K562 (cell line): Measurements from ENCODE around the gene C4orf50. TPM values are rescaled to one million over a fixed set of nuclear protein-coding genes. Genes with fewer than 3 reads are reported as not detected.

Source experiments
- ATAC-seq: fragments of 200-7000 bp; cut with Tn5 transposase; 3 replicates; pipeline ENCODE4 v1.9.1; 2020; ENCODE audit warnings: moderate library complexity
- BruUV-seq: library from RNA; stranded (reverse); fragments of 400-500 nt; replicated peaks from 2 replicates; lab custom pipeline; 2021; lab: Mats Ljungman, UMichigan
- CTCF ChIA-PET: fragments of 300-600 bp; formaldehyde crosslinking; extraction: SDS; loops from one replicate; lab custom pipeline; 2021; ENCODE audit warnings: low intra/inter-chr PET ratio; lab: Yijun Ruan, JAX
- POLR2A ChIA-PET: fragments of 300-600, 350-650 bp; sonication (Branson Sonifier 250); formaldehyde crosslinking; extraction: SDS; loops from one replicate; lab custom pipeline; 2021; ENCODE audit warnings: antibody characterized with exemption, inconsistent platforms; lab: Yijun Ruan, JAX
- DNase-seq, 4 experiments: peaks; one replicate each; pipeline versions ENCODE4 v3.0.0 to v3.0.0-alpha.2; 2011 to 2018; ENCODE audit warnings: low spot score in 3 of 4, mixed read lengths in 3 of 4; ENCODE audit errors: extremely low read depth in 1 of 4
- FAIRE-seq: peaks from 2 replicates; lab custom pipeline; 2011; peaks lifted over from hg19 to GRCh38; lab: Jason Lieb, UNC
- H2AFZ ChIP-seq: 2 replicates; pipeline ENCODE4 v1.6.0; 2011; ENCODE audit warnings: low read depth, low read length, control low read depth, inconsistent platforms
- H3K27ac ChIP-seq: fragments of 200-600 bp; 3 replicates; pipeline ENCODE4 v1.8.0; 2011; ENCODE audit warnings: low read depth, mild to moderate bottlenecking, control low read depth, inconsistent platforms, low read length, moderate library complexity, mixed read lengths; ENCODE audit errors: extremely low read depth
- H3K27me3 ChIP-seq, 2 experiments: fragments of 300-600 bp in 1 of 2; 2 replicates in 1 of 2; 3 replicates in 1 of 2; pipeline versions ENCODE4 v1.6.0 to v1.8.0; 2011; ENCODE audit warnings: inconsistent platforms in 2 of 2, low read length in 2 of 2, mild to moderate bottlenecking in 1 of 2, mixed read lengths in 1 of 2, moderate library complexity in 1 of 2; ENCODE audit not compliant: control insufficient read depth in 2 of 2, insufficient read depth in 2 of 2
- H3K36me3 ChIP-seq: fragments of 300-600 bp; 3 replicates; pipeline ENCODE4 v1.8.0; 2011; ENCODE audit warnings: mild to moderate bottlenecking, low read length, inconsistent platforms; ENCODE audit not compliant: control insufficient read depth, insufficient read depth
- H3K4me1 ChIP-seq, 2 experiments: fragments of 200-600 bp in 1 of 2; replicated peaks in 1 of 2; 2 replicates in 1 of 2; 3 replicates in 1 of 2; pipeline versions ENCODE4 v1.5.1 to v1.8.0; 2011; ENCODE audit warnings: inconsistent platforms in 2 of 2, low read length in 2 of 2, mild to moderate bottlenecking in 1 of 2, mixed read lengths in 1 of 2, moderate library complexity in 1 of 2; ENCODE audit not compliant: control insufficient read depth in 2 of 2, insufficient read depth in 2 of 2
- H3K4me2 ChIP-seq: 2 replicates; pipeline ENCODE4 v1.6.1; 2011; ENCODE audit warnings: low read length, control low read depth, inconsistent platforms, mixed read lengths; ENCODE audit not compliant: insufficient read depth
- H3K4me3 ChIP-seq: fragments of 200-600 bp; sonication (generic), shearing (Covaris generic); 2 replicates; pipeline ENCODE4 v1.5.1; 2016; ENCODE audit warnings: control low read depth, inconsistent platforms
- H3K79me2 ChIP-seq: fragments of 200-600 bp; 3 replicates; pipeline ENCODE4 v1.8.0; 2011; ENCODE audit warnings: low read length, inconsistent platforms; ENCODE audit not compliant: control insufficient read depth, insufficient read depth
- H3K9ac ChIP-seq, 2 experiments: 2 replicates each; pipeline versions ENCODE4 v1.6.0 to v1.6.1; 2011; ENCODE audit warnings: low read depth in 2 of 2, low read length in 2 of 2, control low read depth in 1 of 2, inconsistent platforms in 1 of 2, mild to moderate bottlenecking in 1 of 2, mixed read lengths in 1 of 2; ENCODE audit not compliant: insufficient read depth in 1 of 2
- H3K9me1 ChIP-seq: one replicate; pipeline ENCODE4 v1.6.0; 2011; ENCODE audit warnings: inconsistent platforms, mild to moderate bottlenecking, low read length, moderate library complexity; ENCODE audit not compliant: control insufficient read depth, insufficient read depth
- H3K9me3 ChIP-seq: replicated peaks from 2 replicates; pipeline ENCODE4 v1.5.1; 2011; ENCODE audit warnings: low read depth, low read length, inconsistent platforms; ENCODE audit not compliant: control insufficient read depth, insufficient read depth
- H4K20me1 ChIP-seq: replicated peaks from 2 replicates; pipeline ENCODE4 v1.6.1; 2011; ENCODE audit warnings: low read length, inconsistent platforms, mixed read lengths; ENCODE audit not compliant: control insufficient read depth, insufficient read depth
- EZH2 ChIP-seq: IDR thresholded peaks from 2 replicates; pipeline ENCODE4 v1.6.1; 2012; ENCODE audit warnings: low read depth, mild to moderate bottlenecking, inconsistent platforms, low read length, borderline replicate concordance
- HCFC1 ChIP-seq: IDR thresholded peaks from 2 replicates; pipeline ENCODE4 v1.6.1; 2012; ENCODE audit warnings: low read depth, low read length, improper control_type of control experiment
- KLF16 ChIP-seq: IDR thresholded peaks from 2 replicates; pipeline ENCODE4 v1.6.1; 2016; ENCODE audit warnings: antibody characterized with exemption
- L3MBTL2 ChIP-seq: fragments of 450-650 bp; IDR thresholded peaks from 2 replicates; pipeline ENCODE4 v1.6.1; 2016; ENCODE audit warnings: mild to moderate bottlenecking, moderate library complexity
- MBD2 ChIP-seq: sonication (generic); IDR thresholded peaks from 2 replicates; pipeline ENCODE4 v1.6.1; 2016; ENCODE audit warnings: low read depth, borderline replicate concordance
- MXI1 ChIP-seq: IDR thresholded peaks from 2 replicates; pipeline ENCODE4 v1.6.1; 2011; ENCODE audit warnings: low read depth, mild to moderate bottlenecking, improper control_type of control experiment, low read length
- TAF7 ChIP-seq: fragments of 450-650 bp; IDR thresholded peaks from 2 replicates; pipeline ENCODE4 v1.6.1; 2016; ENCODE audit warnings: missing genetic modification characterization, missing compliant biosample characterization
- ZKSCAN3 ChIP-seq: fragments of 250-450 bp; sonication (Bioruptor Pico); IDR thresholded peaks from 2 replicates; pipeline ENCODE4 v1.4.0; 2020
- WGBS: fragments of 100-300 bp; shearing (Covaris generic); methylation state at CpG from one replicate; pipeline ENCODE4 v1.1.6; 2016; ENCODE audit warnings: low coverage, mixed read lengths; ENCODE audit not compliant: insufficient coverage; ENCODE audit errors: missing lambda C conversion rate; 5-methylcytosine and 5-hydroxymethylcytosine counted together
- in situ Hi-C: fragments of 300-500 bp; cut with MboI; formaldehyde crosslinking; loops from 4 replicates; pipeline ENCODE4 v1.15.0; 2018; ENCODE audit warnings: inconsistent platforms, mixed read lengths
- intact Hi-C: fragments of 100-400 bp; cut with micrococcal nuclease; formaldehyde crosslinking; loops from 2 replicates; pipeline ENCODE4 v1.14.2; 2022
- polyA plus RNA-seq, 8 experiments: library from polyadenylated mRNA; depleted of rRNA in 4 of 8; stranded (reverse) in 5 of 8; unstranded in 3 of 8; fragments of >200 nt; fragmentation: Nextera tagmentation in 2 of 8; fragmentation: Illumina TruSeq in 1 of 8; extraction: Ambion mirVana in 2 of 8; extraction: Trizol in 1 of 8; gene quantifications; 2 replicates each; pipeline versions ENCODE4 v1.2.1 to v1.2.3, GENCODE V29; 2011 to 2014; ENCODE audit warnings: inconsistent platforms in 1 of 8, missing spikeins in 1 of 8
- total RNA-seq, 7 experiments: library from RNA; depleted of rRNA in 6 of 7; stranded (reverse); fragments of >200 nt in 6 of 7; fragmentation: Illumina TruSeq in 2 of 7; extraction: Trizol in 2 of 7; gene quantifications; 2 replicates each; pipeline versions ENCODE4 v1.2.1 to v1.2.3, GENCODE V29; 2011 to 2021; ENCODE audit warnings: low replicate concordance in 1 of 7

Gene C4orf50
- total and polyA plus RNA-seq, 9 of the 15 experiments (the other 6 are each of a cell fraction or from before 2014, with no cell fraction given): not detected

DNA sequence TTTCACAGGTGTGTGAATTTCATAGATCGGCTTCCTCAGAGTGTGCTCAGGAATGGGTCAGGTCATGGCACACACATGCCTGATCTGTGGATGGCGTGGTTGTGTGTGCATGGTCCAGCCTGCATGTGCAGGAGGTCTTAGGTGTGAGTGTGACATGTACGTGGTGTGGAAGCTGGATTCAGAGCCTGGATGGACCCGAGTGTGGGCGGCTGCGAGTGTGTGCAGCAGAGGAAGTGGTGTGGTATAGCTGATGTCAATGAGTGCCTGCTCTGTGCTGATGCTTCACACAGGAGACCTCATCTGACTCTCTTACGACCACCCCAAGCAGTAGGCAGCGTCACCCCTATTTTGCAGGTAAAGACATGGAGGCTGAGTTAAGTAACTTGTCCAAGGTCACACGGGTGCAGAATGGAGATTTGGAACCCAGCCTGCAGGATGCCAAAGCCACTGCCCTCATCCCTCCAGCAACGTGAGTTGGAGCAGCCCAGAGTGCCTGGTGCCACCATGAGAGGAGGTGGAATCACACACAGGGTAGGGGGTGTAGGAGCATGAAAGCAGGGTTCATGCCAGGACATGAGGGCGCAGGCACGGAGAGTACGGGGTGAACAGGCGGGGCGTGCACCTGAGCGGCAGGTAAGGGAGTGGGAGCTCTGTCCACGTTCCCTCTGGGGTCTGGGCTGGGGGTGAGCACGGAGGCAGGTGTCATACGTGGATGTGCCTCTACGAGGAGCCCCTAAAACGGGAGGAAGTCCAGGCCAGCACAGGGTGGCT lies 24.2 kb upstream of the C4orf50 start:
- POLR2A ChIA-PET: interaction anchor here (0.6 kb wide), 1 partner anchor 216 kb away, joined by 3 read pairs; no protein-coding TSS in a partner anchor
- intact Hi-C loops (no loop called here), in situ Hi-C loops (no loop called here)
- DNase-seq: no peak
- H3K27me3 ChIP-seq: peaks cover 5 to 34% of the 10 kb centered on the region in 2 experiments; a peak in 4 of 5 replicates
- no peak overlapping the region for H2AFZ ChIP-seq
- no peaks in the 10 kb centered on the region for H3K9me1 ChIP-seq
- H3K9me3 ChIP-seq: no peaks in the 10 kb centered on the region
- no peak for TF ChIP-seq EZH2
- TF ChIP-seq MXI1: no peak
- no peak for TF ChIP-seq HCFC1
- TF ChIP-seq KLF16: no peak
- TF ChIP-seq TAF7 (tag): no peak
- ATAC-seq: no peak
- H3K36me3 ChIP-seq: no peaks in the 10 kb centered on the region
- WGBS: 0% methylated on average over 20 of the region's 21 CpGs
- 0 out of 2 replicates have a peak, but pooled peaks cover 4% of the 10 kb centered on the region for H4K20me1 ChIP-seq
- no TSS peak for BruUV-seq
- H3K4me2 ChIP-seq: no peak overlapping the region
- H3K4me3 ChIP-seq: no peak overlapping the region
- no peaks in the 10 kb centered on the region for H3K4me1 ChIP-seq
- FAIRE-seq: no peak
- no peak overlapping the region; a peak in 1 of 4 replicates for H3K9ac ChIP-seq
- H3K79me2 ChIP-seq: no peaks in the 10 kb centered on the region
- CTCF ChIA-PET: no interaction called here
- H3K27ac ChIP-seq: no peak overlapping the region

GRCh38 chr4:6041800-6042199 lies 23.6 kb upstream of the C4orf50 start:
- no TSS peak for BruUV-seq
- Histone ChIP-seq H3K27ac (no peak overlapping the region), H3K9me1 (no peaks in the 10 kb centered on the region), H3K36me3 (no peaks in the 10 kb centered on the region), H3K4me2 (no peak overlapping the region), H3K9me3 (no peaks in the 10 kb centered on the region), H4K20me1 (0 out of 2 replicates have a peak, but pooled peaks cover 4% of the 10 kb centered on the region), H3K79me2 (no peaks in the 10 kb centered on the region), H2AFZ (no peak overlapping the region), H3K4me1 (no peaks in the 10 kb centered on the region), H3K4me3 (no peak overlapping the region), H3K27me3 (peaks cover 0 to 27% of the 10 kb centered on the region in 2 experiments; a peak in 3 of 5 replicates), H3K9ac (no peak overlapping the region)
- FAIRE-seq (no peak), ATAC-seq (no peak), DNase-seq (no peak)
- intact Hi-C loops (no loop called here), in situ Hi-C loops (no loop called here)
- POLR2A ChIA-PET: interaction anchor here (0.6 kb wide), 2 partner anchors 22 to 217 kb away, joined by 3 read pairs; no protein-coding TSS in a partner anchor
- TF ChIP-seq L3MBTL2 (no peak), MBD2 (no peak), ZKSCAN3 (CRISPR knock-in tag) (no peak)
- CTCF ChIA-PET: no interaction called here
- WGBS: 2% methylated on average over 5 of the region's 5 CpGs
